Hepatic stellate cell (primary cell): ENCODE results near the gene DOLPP1.
"Not testable (repeated sequence)": the region's sequence is repeated elsewhere in the genome, so short reads cannot be mapped to it uniquely, and the experiment has no call there.

Experiments
- DNase-seq: peaks from one replicate; pipeline ENCODE4 v3.0.0; 2011; ENCODE audit warnings: low spot score

Gene DOLPP1, protein sequence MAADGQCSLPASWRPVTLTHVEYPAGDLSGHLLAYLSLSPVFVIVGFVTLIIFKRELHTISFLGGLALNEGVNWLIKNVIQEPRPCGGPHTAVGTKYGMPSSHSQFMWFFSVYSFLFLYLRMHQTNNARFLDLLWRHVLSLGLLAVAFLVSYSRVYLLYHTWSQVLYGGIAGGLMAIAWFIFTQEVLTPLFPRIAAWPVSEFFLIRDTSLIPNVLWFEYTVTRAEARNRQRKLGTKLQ

DNA sequence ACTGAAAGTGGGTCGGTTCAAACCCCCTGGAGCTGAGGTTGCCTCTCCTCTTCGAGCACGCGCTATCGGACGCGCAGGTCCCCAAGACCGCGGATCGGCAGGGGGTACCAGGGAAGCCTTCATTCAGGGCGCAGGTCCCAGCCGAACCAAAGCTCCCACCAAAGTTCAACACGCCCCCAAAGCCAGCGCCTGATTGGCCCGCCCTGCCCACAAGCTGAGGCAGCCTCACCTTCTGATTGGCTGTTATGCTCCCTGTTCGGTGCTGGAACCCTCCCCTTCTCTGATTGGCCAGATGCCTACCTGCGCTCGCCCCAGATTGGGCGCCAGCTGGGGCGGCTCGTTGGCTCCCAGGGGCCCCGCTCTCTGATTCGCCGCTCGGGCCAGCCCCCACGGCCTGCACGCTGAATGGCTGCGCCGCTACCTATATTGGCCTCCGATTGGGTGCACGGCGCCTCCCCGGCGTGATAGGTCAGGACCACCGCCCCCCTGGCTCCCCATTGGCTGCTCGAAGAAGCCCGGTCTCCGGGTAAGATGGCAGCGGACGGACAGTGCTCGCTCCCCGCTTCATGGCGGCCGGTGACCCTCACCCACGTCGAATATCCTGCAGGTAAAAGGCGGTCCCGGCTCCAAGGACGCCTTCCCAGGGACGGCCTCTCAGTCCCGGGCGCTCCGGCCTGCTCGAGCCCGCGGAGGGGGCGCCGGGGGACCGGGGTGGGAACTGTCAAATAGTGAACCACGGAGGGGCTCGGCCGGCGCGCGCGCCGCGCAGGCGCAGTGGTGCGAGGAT is at the start of gene DOLPP1:
TSS of gene DOLPP1 (plus strand) at position 511 of the 787 bp plus-strand sequence. CDS start at position 532, 21 bp downstream.
- peak; percentile 100 for DNase-seq

DNA sequence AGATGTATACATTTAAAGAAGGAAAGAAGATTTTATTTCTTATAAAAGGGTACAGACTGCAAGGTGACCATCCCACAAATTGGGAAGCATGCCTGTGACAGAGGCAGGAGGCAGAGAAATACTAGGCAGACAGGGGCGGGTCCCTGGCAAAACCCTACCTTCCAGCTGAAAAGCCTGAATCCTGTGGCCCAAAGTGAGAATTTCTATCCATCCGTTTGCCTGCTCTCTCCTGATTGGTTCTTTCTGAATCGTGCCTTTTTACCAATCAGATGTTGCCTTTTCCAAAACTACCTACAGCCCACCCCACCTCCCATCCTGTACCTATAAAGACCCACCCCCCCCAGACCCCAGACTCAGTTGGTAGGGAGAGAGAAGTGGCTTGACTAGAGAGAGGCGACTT is 49.4 kb upstream of the DOLPP1 start:
- no peak for DNase-seq

DNA sequence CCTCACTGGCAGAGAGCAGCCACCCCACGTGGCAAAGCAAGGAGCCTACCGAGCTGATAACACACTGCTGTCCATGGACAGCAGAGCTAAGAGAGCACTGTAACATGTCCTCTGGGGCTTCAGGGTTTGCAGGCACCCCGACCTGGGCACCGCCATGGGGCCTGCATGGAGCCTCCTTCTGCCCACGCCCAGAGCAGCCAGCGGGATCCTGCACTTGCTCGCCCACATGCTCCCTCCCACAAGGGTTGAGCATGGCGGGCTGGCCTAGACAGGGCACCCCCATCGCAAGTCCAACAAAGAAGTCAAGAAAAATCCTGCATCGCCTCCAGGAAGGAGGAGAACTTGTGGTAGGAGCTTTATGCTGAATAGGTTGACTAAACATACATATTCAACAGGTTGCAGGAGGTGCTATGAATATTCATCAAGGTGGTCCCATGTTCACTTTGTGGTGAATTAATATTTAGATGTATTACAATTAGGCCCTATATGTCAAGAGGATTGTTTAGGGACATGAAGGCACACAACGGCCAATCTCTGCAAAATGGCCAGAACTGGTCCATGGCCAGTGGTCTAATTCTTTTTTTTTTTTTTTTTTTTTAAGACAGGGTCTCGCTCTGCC is 48.3 kb upstream of the DOLPP1 start:
- DNase-seq, result no peak

DNA sequence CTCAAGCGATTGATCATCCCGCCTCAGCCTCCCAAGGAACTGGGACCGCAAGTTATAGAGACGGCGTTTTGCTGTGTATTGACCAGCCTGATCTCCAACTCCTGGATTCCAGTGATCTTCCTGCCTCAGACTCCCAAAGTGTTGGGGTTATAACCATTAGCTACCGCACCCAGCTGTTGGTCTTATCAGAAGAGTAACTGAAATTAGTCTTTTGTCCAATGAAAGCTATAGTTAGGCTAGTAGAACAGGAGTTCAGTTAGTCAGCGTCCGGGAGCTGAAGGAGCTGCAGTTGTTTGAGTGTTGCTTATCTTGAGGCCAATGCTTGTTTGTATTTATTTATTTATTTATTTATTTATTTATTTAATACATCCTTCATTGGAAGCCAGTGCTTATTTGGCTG is 47.7 kb upstream of the DOLPP1 start:
- no peak for DNase-seq

DNA sequence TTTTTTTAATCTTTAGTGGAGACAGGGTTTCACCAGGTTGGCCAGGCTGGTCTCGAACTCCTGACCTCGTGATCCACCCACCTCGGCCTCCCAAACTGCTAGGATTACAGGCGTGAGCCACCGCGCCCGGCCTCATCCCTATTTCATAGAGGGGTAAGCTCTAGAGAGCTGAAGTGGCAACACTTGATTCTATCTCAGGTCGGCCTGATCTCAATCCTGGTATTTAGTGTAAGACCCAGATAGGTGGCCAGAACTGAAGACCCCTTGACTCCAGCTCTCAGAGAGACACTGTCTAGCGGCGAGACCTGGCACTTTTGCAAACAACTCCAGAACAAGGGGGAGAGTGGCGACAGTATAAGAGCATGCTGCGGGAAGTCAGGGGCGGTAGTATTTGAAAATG is 45.1 kb upstream of the DOLPP1 start:
- not testable (repeated sequence) for DNase-seq

DNA sequence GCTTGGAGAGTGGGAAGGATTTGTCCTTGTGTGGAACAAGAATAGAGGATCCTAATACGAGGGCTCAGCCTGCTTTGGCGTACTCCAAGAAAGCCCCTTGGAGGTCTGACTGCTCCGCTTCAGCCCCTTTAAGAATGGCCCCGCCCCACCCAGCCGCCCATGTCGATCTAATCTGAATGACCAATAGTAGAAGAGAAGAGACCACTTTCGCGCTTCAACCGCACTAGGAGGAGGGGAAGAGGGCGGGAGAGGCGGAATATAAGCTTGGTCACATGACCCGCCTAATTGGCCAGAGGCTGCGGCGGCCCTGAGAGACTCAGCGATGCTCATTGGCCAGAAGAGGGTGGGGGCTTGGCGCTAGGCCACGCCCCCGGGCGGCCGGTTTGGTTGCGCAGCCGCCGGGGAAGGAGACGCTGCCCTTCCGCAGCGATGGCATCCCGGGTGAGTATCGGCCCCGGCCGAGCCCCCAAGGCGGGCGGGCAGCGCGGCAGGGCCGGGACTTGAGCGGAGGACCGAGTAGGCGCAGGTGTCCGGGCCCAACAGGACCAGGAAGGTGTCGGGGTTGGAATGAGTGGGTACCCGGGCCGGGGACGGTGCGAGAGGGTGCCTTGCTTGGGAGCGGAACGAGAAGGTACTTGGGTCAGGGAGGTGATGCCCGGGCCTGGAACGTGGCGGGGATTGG is 44.5 kb upstream of the DOLPP1 start, which contains the start of gene MIGA2:
TSS of gene MIGA2 (plus strand) at position 386 of the 682 bp plus-strand sequence. CDS start 3,969 bp downstream, outside the sequence.
- DNase-seq, result peak; percentile 99

DNA sequence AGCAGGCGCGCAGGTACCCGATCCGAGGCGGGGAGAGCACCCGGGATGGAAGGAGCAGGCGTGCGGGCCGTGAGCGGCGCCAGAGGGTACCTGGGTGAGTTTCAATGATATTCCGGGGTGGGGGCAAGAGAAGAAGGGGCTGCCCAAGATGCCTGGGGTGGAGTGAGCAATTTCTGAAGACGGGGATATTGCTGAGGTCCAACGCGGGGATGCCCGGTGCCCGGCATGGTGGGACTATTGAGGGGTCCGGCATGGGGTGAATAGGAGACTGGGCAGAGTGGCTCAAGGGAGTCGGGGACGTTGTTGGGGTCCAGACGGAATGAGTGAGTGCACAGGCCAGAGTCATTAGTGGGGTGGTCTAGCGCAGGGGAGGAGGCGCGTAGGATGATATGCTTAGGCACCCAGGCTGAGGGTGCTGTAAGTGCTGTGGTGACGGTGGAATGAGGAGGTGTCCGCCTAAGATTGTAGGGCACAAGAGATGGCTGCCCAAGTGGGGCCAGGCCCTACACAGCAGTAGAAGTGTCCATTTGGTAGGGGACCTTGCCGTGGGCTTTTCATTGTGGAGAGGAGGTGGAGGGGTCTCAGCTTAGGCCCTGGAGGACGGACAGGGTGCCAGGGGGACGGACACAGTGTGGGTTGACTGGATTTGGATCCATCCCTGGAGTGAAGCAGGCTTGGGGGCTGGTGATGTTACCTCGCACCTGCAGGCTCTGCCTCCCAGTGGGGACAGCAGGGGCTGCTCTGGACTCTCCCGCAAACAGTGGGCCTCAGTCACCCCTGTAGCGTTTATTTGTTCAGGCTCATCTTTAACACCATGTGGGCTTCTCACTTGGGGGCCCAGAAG is 43.8 kb upstream of the DOLPP1 start:
- no peak for DNase-seq

DNA sequence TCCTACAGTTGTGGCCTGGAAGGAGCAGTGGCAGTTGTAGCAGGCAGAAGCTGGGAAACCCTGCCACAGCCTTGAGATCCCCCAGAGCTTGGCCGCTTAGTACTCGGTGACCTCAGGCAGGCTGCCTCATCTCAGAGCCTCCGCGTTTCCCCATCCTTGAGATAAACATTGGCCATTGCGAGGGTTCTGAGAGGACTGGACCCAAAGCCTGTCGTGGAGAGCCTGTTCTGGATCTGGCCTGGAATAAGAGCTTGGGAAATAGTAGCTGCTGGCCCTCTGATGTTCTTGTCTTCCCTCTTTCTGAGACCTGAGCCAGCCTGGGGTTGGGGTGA is 43.2 kb upstream of the DOLPP1 start:
- no peak for DNase-seq

DNA sequence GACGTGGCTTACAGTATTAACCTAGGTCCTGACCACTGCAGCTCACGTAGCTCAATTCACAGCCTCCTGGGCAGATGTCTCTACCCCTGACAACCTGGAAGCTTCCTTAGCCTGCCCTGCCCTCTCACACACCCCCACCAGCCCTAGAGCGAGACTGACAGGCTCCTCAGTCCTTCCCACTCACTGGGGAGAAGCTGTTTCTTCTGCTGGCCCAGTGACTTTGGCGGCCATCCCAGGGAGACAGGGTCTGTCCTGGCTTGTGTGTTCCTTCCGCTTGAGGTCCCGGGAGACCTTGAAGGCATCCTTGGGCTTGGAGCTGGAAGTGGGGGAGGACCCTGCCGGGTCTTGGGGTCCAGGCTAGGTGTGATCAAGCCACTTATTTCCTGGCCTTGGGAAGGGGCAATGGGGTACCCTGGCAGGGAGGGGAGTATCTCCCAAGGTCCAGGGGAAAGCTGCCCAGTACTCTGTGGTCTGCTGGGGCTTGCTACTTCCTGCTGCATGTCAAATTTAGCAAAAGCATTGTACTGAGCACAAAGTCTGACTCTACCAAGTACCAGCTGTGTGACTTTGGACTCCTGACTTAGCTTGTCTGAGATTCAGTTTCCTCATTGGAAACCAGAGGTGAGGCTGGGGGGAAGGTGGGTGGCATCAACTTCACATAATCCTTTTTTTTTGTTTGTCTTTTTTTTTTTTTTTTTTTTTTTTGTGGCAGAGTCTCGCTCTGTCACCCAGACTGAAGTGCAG is 42.6 kb upstream of the DOLPP1 start:
- DNase-seq, result peak; percentile 45

DNA sequence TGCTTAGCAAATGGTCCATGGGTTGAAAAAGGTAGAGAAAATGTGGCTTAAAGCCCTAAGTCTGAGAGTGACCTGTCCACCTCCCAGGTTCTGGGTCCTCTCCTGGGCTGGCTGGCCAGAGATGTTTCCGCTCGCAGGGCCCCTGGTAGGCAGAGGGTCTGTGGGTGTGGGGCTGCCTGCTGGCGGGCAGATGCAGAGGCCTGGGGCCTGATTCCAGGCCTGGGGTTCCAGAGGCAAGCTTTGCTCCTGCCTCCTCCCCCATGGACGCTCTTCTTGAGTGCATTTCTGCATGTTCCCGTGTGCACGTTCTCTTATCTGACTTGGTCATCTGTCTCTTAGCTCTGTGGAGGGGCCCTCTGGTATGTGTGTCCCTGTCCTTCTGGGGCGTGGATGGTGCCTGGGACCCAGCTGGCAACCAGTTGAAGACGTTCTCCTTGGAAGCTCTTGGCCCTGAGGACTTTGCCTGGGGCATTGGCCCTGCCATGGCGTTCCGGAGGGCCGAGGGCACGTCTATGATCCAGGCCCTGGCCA is 40.7 kb upstream of the DOLPP1 start:
- DNase-seq, result no peak

DNA sequence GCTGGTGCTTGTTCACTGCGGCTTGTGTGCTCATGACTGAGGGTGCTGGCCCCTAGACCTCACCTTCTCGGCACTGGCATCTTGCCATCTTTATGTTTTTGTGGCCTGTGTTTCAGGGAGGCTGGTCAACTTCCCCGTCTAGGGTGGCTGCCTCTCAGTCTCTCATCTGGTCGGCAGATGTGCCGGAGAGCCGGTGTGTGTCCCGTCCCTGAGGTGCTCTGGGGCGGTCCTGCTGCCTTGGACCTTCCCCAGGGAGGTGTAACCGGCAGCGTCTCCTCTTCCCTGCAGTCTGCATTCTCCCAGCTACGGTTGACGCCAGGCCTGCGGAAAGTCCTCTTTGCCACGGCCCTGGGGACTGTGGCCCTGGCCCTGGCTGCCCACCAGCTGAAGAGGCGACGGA is 38.9 kb upstream of the DOLPP1 start:
- no peak for DNase-seq

DNA sequence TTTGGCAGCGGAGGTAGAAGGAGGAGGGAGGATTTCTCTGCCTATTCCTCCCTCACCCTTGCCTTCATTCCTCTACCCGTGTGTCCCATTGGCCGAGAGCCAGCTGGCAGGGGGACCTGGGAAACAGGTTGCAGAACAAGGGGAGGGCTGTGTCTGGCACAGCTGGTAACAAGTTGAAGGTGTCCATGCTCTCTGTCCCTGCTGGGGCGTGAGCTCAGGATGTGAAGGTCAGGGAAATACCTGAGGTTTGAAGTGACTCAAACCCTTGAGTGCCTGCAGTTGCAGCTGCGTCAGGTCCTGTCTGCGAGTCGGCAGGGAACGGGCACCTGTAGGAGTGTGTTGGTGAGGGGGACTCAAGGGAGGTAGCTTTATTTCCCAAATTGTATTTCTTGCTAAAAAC is 28.3 kb upstream of the DOLPP1 start:
- no peak for DNase-seq

DNA sequence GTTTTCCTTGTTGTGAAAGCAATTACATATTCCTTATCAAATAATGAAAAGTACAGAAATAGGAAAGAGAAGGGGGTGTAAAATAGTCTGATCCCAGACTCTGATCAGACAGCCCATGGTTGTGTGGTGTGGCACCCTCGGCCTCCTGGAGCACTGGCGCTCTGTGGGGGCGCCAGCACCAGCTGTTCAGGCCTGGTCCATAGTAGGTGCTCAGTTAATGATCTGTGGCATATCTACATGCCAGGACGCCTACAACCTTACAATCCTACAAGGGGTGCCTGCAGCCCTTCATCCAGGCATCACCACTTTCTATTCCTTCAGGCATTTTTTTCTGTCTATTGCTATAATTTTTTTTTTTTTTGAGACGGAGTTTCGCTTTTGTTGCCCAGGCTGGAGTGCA is 27.9 kb upstream of the DOLPP1 start:
- DNase-seq, result no peak

DNA sequence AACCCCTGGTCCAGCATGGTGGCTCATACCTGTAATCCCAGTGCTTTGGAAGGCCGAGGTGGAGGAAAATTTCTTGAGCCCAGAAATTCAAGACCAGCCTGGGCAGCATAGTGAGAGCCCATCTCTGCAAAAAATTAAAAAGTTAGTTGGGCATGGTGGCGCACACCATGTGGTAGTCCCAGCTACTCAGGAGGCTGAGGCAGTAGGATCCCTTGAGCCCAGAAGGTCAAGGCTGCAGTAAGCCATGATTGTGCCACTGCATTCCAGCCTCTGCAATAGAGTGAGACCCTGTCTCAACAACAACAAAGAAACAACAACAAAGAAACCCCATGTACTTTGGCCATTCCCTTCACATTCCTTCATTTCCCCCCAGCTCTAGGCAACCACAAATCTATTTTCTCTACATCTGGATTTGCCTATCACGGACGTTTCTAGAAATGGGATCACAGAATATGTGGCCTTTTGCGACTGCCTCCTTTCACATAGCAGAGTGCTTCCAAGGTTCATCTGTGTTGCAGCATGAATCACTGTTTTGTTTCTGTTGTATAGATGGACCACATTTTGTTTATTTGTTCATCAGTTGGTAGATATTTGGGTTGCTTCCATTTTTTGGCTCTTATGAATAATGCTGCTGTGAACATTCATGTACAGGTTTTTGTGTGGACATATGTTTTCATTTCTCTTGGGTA is 26.6 kb upstream of the DOLPP1 start:
- no peak for DNase-seq

DNA sequence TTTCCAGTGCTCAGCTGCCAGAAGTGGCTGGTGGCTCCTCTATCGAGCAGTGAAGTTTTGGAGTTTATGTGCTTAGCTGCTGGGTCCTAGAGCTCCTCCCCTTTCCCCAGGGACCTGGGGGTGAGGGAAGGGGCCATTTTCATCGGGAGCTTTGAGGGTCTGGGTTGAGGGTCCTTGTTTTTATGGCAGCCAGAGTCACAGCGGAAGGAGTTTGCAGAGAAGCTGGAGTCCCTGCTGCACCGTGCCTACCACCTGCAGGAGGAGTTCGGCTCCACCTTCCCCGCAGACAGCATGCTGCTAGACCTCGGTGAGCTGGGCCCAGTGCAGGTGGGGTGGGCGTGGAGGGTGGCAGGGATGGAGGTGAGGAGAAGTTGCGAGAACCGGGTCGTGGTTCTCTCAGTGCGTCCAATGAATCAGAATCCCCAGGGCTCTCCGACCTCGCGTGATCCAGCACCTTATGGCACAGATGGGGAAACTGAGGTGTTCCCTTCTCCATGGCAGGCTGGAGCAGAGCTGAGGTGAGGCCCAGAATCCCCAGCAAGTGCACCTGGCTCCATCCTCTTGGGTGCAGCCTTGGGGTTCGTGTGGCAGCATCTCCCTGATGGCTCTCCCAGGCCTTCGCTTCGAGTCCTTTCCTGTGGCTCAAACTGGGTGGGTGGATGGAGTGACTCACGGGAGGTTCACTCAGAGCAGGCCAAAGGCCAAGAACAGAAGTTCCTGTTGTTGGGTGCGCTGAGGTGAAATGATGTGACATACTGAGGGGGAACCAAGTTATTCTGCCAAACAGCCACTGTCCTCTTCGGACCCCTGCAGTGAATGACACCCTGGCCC is 21.7 kb upstream of the DOLPP1 start:
- DNase-seq, result peak; percentile 55

DNA sequence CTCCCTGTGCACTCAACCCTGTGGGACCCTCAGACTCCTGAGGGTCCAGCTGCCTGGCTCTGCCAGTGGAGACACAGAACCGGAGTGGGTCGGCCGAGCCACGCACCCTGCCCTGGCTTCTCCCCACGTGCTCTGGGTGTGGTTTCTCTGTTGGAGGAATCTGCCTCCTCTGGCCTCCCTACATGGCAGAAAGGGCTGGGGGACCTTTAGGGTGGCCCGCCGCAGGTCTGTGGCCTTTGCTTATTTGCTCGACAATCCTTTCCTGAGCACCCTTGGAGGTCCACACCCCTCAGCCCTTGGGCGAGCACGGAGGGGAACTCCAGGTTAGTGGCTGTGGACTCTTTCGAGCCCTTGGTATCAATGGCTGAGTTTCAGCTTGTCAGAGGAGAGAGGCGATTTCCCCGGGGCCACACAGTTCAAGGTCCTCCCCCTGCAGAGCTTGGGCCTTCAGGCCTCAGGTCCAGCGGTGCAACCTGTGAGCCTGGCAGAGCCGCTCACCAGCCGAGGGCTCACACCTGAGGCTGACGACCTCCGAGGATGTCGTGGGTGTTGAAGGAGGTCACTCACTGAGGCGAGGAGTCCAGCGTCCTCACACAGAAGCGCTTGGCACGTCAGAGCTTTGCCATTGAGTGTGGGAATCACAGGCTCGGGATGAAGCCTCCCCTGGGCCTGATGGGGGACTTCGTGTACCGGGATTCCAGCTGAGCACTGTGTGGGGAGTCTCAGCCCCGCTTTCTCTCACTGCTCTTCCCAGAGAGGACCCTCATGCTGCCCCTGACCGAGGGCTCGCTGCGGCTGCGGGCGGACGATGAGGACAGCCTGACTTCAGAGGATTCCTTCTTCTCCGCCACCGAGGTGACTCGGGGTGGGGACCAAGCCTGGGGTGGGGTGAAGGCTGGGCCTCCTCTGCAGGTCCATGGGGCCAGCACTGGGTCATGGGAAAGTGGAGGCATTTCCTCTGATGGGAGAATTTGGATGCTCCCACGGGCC is 20.8 kb upstream of the DOLPP1 start:
- DNase-seq, result no peak

DNA sequence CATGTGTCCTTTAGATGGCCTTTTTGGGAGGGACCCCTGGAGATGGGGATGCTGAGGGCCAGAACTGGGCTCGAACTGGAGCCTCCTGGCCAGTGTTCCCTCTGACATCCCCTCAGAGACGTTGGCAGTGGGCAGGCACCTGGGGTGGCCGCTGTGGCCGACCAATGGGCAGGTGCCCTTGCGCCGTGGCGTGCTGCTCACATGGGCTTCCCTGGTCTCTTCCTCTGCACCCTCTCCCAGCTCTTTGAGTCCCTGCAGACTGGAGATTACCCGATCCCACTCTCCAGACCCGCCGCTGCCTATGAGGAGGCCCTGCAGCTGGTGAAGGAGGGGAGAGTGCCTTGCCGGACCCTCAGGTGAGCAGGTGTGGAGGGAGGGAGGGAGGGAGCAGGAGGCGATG is 19.9 kb upstream of the DOLPP1 start:
- no peak for DNase-seq

DNA sequence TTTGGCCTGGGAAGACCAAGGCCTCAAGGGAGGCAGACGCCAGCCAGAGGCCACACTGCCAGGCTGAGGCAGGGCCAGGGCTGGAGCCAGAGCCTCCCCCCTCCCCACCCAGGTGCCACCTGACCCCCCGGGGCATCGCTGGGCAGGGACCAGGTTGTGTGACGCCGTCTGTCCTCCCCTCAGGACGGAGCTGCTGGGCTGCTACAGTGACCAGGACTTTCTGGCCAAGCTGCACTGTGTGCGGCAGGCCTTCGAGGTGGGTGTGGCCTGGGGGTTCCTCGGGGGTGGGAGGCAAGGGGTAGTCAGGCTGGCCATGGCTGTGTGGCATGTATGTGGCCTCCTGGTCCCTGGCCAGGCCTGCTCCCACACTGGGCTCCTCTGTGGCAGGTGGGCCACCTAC is 17.9 kb upstream of the DOLPP1 start:
- DNase-seq, result no peak
